ENCODE data around the gene GPANK1. TPM values are rescaled to one million over a fixed set of nuclear protein-coding genes. Genes with fewer than 3 reads are reported as not detected.

Gene GPANK1
- total and polyA plus RNA-seq, 9 of the 15 experiments (the other 6 are each of a cell fraction or from before 2014, with no cell fraction given): 32.2 to 111 (median 46.3) TPM

DNA sequence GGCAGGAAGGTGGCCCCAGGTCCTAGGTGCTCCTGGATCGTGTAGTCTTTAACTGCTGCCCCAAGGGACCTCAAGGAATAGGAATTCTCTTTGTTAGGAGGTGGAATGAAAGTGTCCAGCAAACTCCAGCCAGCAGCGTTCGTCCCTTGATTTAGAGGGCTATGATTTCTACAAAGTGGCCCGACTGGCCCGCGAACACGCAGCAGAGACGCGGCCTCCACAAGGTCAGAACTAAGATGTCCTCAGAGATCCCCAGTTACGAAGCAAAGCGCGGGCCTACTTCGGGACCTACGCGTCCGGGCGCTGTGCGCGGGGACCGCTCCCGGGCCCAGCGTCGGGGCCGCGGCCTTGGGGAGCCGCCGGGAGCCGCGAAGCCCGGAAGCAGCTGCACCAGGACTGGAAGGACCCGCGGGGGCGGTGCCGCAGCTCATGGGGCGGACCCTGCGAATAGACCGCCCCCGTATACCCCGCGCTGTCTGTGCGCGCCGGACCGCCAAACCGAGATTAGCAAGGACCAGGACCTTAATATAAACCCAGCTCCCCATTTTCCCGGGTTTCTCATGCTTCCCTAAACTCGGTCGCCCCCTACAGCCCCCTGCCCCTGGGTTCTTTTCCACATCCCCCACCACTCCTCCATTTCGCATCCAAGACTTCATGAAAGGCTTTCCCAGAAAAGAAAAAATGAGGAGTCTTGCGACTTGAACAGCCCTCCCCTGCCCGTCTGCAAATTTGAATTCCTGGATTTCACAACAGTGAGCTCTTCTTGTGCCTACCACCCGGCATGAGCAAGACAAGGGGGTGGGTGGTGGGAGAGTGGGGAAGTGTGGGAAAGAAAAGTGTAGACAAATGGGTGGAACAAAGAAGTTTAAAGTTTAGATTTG, 4.2 kb downstream of the GPANK1 start, which contains the start of gene C6orf47 (continued):
- TF ChIP-seq ZNF699 (CRISPR knock-in tag; IDR thresholded peaks at IDR 0.05; ENCODE audit: insufficient replicate concordance) (no peak), ZNF717 (CRISPR knock-in tag; IDR thresholded peaks at IDR 0.05) (peak; percentile 90), ASH1L (IDR thresholded peaks at IDR 0.05; ENCODE audit: borderline replicate concordance, low read depth, partially characterized antibody) (no peak), NR2F6 (CRISPR knock-in tag; IDR thresholded peaks at IDR 0.05) (peak; percentile 27; the same call in 1 of the 2 replicates), GATA2 (CRISPR knock-in tag; IDR thresholded peaks at IDR 0.05) (no peak), THRA (IDR thresholded peaks at IDR 0.05) (no peak), U2AF1 (optimal IDR thresholded peaks at IDR 0.05; ENCODE audit: low read depth, low read length) (no peak), SMARCE1 (IDR thresholded peaks at IDR 0.05) (no peak; the same call in none of the 2 replicates), SLC30A9 (CRISPR knock-in tag; IDR thresholded peaks at IDR 0.05) (no peak; the same call in 1 of the 2 replicates), IFI16 (CRISPR knock-in tag; IDR thresholded peaks at IDR 0.05) (no peak), E2F4 (CRISPR knock-in tag; IDR thresholded peaks at IDR 0.05; ENCODE audit: low read depth) (no peak), HNRNPK (IDR thresholded peaks at IDR 0.05; ENCODE audit: low read depth, low read length, poor library complexity, severe bottlenecking) (no peak), BACH1 (tag; IDR thresholded peaks at IDR 0.05) (no peak), ZNF76 (CRISPR knock-in tag; IDR thresholded peaks at IDR 0.05; ENCODE audit: borderline replicate concordance) (no peak)
- TF ChIP-seq, protein P1, sequence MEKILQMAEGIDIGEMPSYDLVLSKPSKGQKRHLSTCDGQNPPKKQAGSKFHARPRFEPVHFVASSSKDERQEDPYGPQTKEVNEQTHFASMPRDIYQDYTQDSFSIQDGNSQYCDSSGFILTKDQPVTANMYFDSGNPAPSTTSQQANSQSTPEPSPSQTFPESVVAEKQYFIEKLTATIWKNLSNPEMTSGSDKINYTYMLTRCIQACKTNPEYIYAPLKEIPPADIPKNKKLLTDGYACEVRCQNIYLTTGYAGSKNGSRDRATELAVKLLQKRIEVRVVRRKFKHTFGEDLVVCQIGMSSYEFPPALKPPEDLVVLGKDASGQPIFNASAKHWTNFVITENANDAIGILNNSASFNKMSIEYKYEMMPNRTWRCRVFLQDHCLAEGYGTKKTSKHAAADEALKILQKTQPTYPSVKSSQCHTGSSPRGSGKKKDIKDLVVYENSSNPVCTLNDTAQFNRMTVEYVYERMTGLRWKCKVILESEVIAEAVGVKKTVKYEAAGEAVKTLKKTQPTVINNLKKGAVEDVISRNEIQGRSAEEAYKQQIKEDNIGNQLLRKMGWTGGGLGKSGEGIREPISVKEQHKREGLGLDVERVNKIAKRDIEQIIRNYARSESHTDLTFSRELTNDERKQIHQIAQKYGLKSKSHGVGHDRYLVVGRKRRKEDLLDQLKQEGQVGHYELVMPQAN (IDR thresholded peaks at IDR 0.05; ENCODE audit: borderline replicate concordance): peak; percentile 37
- TF ChIP-seq, protein P2, sequence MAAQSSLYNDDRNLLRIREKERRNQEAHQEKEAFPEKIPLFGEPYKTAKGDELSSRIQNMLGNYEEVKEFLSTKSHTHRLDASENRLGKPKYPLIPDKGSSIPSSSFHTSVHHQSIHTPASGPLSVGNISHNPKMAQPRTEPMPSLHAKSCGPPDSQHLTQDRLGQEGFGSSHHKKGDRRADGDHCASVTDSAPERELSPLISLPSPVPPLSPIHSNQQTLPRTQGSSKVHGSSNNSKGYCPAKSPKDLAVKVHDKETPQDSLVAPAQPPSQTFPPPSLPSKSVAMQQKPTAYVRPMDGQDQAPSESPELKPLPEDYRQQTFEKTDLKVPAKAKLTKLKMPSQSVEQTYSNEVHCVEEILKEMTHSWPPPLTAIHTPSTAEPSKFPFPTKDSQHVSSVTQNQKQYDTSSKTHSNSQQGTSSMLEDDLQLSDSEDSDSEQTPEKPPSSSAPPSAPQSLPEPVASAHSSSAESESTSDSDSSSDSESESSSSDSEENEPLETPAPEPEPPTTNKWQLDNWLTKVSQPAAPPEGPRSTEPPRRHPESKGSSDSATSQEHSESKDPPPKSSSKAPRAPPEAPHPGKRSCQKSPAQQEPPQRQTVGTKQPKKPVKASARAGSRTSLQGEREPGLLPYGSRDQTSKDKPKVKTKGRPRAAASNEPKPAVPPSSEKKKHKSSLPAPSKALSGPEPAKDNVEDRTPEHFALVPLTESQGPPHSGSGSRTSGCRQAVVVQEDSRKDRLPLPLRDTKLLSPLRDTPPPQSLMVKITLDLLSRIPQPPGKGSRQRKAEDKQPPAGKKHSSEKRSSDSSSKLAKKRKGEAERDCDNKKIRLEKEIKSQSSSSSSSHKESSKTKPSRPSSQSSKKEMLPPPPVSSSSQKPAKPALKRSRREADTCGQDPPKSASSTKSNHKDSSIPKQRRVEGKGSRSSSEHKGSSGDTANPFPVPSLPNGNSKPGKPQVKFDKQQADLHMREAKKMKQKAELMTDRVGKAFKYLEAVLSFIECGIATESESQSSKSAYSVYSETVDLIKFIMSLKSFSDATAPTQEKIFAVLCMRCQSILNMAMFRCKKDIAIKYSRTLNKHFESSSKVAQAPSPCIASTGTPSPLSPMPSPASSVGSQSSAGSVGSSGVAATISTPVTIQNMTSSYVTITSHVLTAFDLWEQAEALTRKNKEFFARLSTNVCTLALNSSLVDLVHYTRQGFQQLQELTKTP (IDR thresholded peaks at IDR 0.05; ENCODE audit: low read depth in 1 of 2, partially characterized antibody in 2 of 2): peak in 1 of 2 experiments; percentile 38
- TF ChIP-seq, protein P3, sequence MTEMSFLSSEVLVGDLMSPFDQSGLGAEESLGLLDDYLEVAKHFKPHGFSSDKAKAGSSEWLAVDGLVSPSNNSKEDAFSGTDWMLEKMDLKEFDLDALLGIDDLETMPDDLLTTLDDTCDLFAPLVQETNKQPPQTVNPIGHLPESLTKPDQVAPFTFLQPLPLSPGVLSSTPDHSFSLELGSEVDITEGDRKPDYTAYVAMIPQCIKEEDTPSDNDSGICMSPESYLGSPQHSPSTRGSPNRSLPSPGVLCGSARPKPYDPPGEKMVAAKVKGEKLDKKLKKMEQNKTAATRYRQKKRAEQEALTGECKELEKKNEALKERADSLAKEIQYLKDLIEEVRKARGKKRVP (CRISPR knock-in tag; IDR thresholded peaks at IDR 0.05): peak; percentile 71
